BE2C (cell line): Measurements from ENCODE around the gene YWHAH.

Experiments
- DNase-seq: peaks from one replicate; pipeline ENCODE4 v3.0.0-alpha.2; 2020
- H3K27me3 ChIP-seq: fragments of 250-450 bp; sonication (Bioruptor Pico); 2 replicates; pipeline ENCODE4 v1.5.1; 2020; ENCODE audit warnings: mild to moderate bottlenecking
- H3K36me3 ChIP-seq: fragments of 250-450 bp; sonication (Bioruptor Pico); 2 replicates; pipeline ENCODE4 v1.5.1; 2020; ENCODE audit warnings: mild to moderate bottlenecking
- H3K4me1 ChIP-seq: fragments of 250-450 bp; sonication (Bioruptor Pico); 2 replicates; pipeline ENCODE4 v1.5.1; 2020
- H3K4me3 ChIP-seq: 2 replicates; pipeline ENCODE4 v1.5.1; 2011; ENCODE audit warnings: low read depth, low read length
- H3K9me3 ChIP-seq: fragments of 250-450 bp; sonication (Bioruptor Pico); 2 replicates; pipeline ENCODE4 v1.5.1; 2020
- CTCF ChIP-seq: IDR thresholded peaks from 2 replicates; pipeline ENCODE4 v1.5.1; 2012; ENCODE audit warnings: mild to moderate bottlenecking, low read depth, low read length

Gene YWHAH

DNA sequence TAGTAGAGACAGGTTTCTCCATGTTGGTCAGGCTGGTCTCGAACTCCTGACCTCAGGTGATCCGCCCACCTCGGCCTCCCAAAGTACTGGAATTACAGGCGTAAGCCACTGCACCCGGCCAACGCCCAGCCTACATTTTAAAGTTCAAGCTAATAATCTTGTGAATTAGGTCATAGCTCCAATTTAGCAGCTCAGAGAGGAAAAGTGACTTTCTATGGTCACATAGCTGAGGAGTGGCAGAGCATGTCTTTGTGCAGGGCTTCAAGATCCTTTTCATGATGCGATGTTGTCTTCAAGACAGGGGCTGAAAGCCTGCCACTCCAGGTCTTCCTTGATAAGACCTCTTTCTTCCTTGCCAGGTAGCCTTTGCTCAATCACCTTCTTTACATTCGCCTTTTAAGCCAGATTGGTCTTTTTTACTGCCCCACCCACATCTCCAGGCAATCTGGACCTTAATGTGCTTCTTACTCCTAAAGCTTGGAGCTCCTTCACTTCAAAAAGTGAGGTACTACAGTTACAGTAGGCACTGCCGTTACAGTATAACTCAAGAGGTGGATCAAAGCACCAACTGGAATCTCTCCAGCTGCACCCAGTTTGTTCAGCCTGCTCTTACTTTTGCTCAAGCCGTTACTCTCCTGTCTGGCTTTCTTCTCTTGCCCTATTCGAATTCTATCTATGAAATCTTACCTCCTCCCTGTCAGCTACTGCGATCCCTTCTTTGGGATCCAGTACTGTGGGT is 18.2 kb downstream of the YWHAH start:
- H3K4me1 ChIP-seq: no peaks in the 10 kb centered on the region
- no peak overlapping the region for H3K4me3 ChIP-seq
- peaks cover 11% of the 10 kb centered on the region for H3K36me3 ChIP-seq
- no peak for TF ChIP-seq CTCF
- H3K27me3 ChIP-seq: no peaks in the 10 kb centered on the region
- DNase-seq: no peak
- no peaks in the 10 kb centered on the region for H3K9me3 ChIP-seq

DNA sequence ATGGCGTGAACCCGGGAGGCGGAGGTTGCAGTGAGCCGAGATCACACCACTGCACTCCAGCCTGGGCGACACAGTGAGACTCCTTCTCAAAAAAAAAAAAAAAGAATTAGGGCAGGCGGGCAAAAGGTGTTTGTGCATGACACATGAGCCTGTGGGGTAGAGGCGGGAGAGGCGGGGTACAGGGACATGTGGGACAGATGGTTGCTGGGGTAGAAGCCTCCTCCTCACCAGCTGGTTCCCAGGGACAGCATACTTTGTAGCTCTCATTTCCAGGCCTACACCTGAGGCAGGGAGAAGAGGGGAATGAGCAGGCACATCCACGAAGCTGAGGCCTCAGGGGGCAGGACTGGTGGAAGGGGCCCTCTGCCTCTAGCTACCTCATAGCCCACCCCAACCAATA is 23.7 kb downstream of the YWHAH start:
- DNase-seq: no peak
- TF ChIP-seq CTCF: no peak
- no peaks in the 10 kb centered on the region for H3K36me3 ChIP-seq

GRCh38 chr22:31969789-31970489 is 25.6 kb downstream of the YWHAH start:
- peak; percentile 67 for TF ChIP-seq CTCF
- peak overlapping the region; percentile 67 for H3K4me3 ChIP-seq
- no peaks in the 10 kb centered on the region for H3K9me3 ChIP-seq
- H3K27me3 ChIP-seq: no peaks in the 10 kb centered on the region
- no peaks in the 10 kb centered on the region for H3K4me1 ChIP-seq
- peak; percentile 62 for DNase-seq
- H3K36me3 ChIP-seq: no peaks in the 10 kb centered on the region

More for the DNA sequence above, 23.7 kb downstream of the YWHAH start:
- Histone ChIP-seq H3K4me3 (no peak overlapping the region), H3K9me3 (no peaks in the 10 kb centered on the region), H3K4me1 (no peaks in the 10 kb centered on the region), H3K27me3 (no peaks in the 10 kb centered on the region)

DNA sequence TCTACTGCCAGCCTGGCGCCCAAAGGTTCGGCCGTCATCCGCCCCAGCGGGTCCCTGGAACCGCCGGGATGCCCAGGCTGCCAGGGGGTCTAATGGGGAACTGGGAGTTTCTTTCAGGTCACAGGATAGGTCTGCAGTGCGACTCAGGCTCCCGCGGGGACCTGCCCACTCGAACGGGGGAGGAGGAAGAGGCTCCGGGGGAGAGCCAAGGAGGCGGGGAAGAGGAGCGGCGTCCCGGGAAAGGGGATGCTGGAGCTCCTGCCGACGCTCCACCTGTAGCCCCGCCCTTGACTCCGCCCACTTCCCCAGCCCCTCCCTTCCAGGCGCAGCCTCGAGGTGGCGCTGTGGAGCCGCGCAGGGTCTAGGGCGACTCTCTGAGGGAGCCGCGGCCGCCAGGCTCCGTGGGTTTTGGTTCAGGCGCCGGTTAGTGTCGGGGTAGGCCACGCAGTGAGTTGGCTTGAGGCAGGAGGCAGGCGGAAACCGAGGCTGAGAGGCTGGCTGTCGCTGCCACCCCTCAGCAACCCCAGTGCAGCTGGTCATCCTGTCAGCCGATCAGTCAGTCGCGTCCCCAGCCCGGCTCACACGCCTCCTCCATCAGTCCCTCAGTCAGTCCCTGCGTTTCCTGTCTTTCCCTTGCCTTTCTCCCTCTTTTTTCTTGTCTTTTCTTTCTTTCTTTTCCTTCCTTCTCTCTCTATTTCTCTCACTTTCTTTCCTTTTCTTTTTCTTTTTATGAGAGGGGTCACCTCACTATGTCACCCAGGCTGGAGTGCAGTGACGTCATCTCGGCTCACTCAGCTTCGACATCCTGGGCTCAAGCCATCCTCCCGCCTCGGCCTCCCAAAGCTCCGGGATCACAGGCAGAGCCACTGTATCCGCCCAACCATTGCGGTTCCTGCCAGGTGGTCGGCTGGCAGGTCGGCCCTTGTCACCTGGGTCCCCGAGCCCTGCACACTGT is 26.4 kb downstream of the YWHAH start:
- Histone ChIP-seq H3K4me1 (no peaks in the 10 kb centered on the region), H3K36me3 (no peaks in the 10 kb centered on the region), H3K9me3 (no peaks in the 10 kb centered on the region), H3K27me3 (no peaks in the 10 kb centered on the region), H3K4me3 (peak overlapping the region; percentile 67)
- peak; percentile 92 for TF ChIP-seq CTCF
- peak; percentile 88 for DNase-seq

- TF ChIP-seq CTCF: no peak
- no peaks in the 10 kb centered on the region for H3K9me3 ChIP-seq
- no peak for DNase-seq
Observed at GRCh38 chr22:31972180-31972579, 27.8 kb downstream of the YWHAH start.

More at GRCh38 chr22:31972180-31972579, 27.8 kb downstream of the YWHAH start:
- Histone ChIP-seq H3K4me1 (no peaks in the 10 kb centered on the region), H3K4me3 (no peak overlapping the region), H3K27me3 (no peaks in the 10 kb centered on the region), H3K36me3 (no peaks in the 10 kb centered on the region)
